ENCODE measurements around the gene BRAF. TPM values are rescaled to one million over a fixed set of nuclear protein-coding genes. Genes with fewer than 3 reads are reported as not detected.

BRAF gene
- total and polyA plus RNA-seq, 2 donors (not counting 3 experiments of a cell fraction or from before 2014, with no cell fraction given), result 6.6 to 26.2 TPM

- no peak overlapping the region for H3K4me2 ChIP-seq (ENCODE audit: insufficient read depth, low read length)
- CTCF ChIA-PET, result no interaction called here
- DNase-seq (ENCODE audit: low read depth, low spot score) (no peak), FAIRE-seq (no peak)
- dilution Hi-C loops (cut with MboI; ENCODE audit: extremely low pct_ligation_motif_present, low sequenced_read_pairs), result no loop called here
- H3K79me2 ChIP-seq (ENCODE audit: control insufficient read depth, insufficient read depth, low read length), result no peaks in the 10 kb centered on the region
- no peaks in the 10 kb centered on the region for H4K20me1 ChIP-seq (replicated peaks; ENCODE audit: control insufficient read depth, extremely low read depth, insufficient read depth, low read length)
- H3K36me3 ChIP-seq (ENCODE audit: control insufficient read depth in 2 of 2, extremely low read depth in 1 of 2, insufficient read depth in 2 of 2, low read length in 2 of 2), result no peaks in the 10 kb centered on the region
- H3K4me1 ChIP-seq (ENCODE audit: control insufficient read depth, extremely low read depth, insufficient read depth, low read length), result no peaks in the 10 kb centered on the region
- intact Hi-C loops (cut with micrococcal nuclease), result no loop called here
- H2AFZ ChIP-seq (ENCODE audit: low read depth, low read length), result no peak overlapping the region
- no TSS peak for BruUV-seq (replicated peaks)
- POLR2A ChIA-PET, result no interaction called here
- H3K9me1 ChIP-seq (replicated peaks; ENCODE audit: control insufficient read depth, extremely low read depth, insufficient read depth, low read length), result no peaks in the 10 kb centered on the region
- no peaks in the 10 kb centered on the region for H3K27me3 ChIP-seq (ENCODE audit: control insufficient read depth in 2 of 2, insufficient read depth in 2 of 2, low read length in 2 of 2)
- no peaks in the 10 kb centered on the region for H3K9me3 ChIP-seq (replicated peaks; ENCODE audit: control insufficient read depth, insufficient read depth, low read length)
- TF ChIP-seq GATA2 (IDR thresholded peaks at IDR 0.05; ENCODE audit: insufficient read depth, insufficient read length, low read depth, low read length) (no peak), FOS (IDR thresholded peaks at IDR 0.05; ENCODE audit: borderline replicate concordance, insufficient read depth, low read length) (no peak), EZH2 (IDR thresholded peaks at IDR 0.05; ENCODE audit: borderline replicate concordance, low read depth, low read length, severe bottlenecking) (no peak), JUN (IDR thresholded peaks at IDR 0.05; ENCODE audit: borderline replicate concordance, insufficient read depth, insufficient read length, low read depth) (no peak), POLR2AphosphoS5 (IDR thresholded peaks at IDR 0.05; ENCODE audit: insufficient read depth, low read depth, low read length) (no peak), POLR2A (IDR thresholded peaks at IDR 0.05; ENCODE audit: low read depth, low read length) (no peak), MYC (IDR thresholded peaks at IDR 0.05; ENCODE audit: low read depth, low read length) (no peak)
- TF ChIP-seq, protein P1, sequence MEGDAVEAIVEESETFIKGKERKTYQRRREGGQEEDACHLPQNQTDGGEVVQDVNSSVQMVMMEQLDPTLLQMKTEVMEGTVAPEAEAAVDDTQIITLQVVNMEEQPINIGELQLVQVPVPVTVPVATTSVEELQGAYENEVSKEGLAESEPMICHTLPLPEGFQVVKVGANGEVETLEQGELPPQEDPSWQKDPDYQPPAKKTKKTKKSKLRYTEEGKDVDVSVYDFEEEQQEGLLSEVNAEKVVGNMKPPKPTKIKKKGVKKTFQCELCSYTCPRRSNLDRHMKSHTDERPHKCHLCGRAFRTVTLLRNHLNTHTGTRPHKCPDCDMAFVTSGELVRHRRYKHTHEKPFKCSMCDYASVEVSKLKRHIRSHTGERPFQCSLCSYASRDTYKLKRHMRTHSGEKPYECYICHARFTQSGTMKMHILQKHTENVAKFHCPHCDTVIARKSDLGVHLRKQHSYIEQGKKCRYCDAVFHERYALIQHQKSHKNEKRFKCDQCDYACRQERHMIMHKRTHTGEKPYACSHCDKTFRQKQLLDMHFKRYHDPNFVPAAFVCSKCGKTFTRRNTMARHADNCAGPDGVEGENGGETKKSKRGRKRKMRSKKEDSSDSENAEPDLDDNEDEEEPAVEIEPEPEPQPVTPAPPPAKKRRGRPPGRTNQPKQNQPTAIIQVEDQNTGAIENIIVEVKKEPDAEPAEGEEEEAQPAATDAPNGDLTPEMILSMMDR (IDR thresholded peaks at IDR 0.05; ENCODE audit: extremely low read depth in 1 of 2, insufficient read depth in 1 of 2, low read depth in 1 of 2, low read length in 2 of 2), result no peak
- TF ChIP-seq, protein P2, sequence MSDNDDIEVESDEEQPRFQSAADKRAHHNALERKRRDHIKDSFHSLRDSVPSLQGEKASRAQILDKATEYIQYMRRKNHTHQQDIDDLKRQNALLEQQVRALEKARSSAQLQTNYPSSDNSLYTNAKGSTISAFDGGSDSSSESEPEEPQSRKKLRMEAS (IDR thresholded peaks at IDR 0.05; ENCODE audit: insufficient read depth, insufficient read length), result no peak
- H3K27ac ChIP-seq (ENCODE audit: insufficient read depth, low read depth, low read length), result no peak overlapping the region
- no peak overlapping the region for H3K4me3 ChIP-seq (replicated peaks in 1 of 3; ENCODE audit: insufficient read depth in 1 of 3, low read depth in 1 of 3, low read length in 3 of 3)
- no peak overlapping the region for H3K9ac ChIP-seq (replicated peaks; ENCODE audit: extremely low read depth, insufficient read depth, low read length)
Observed at GRCh38 chr7:140972344-140972743, 47.6 kb upstream of the BRAF start.

Measured in endothelial cell of umbilical vein (primary cell).